H1 (cell line): ENCODE results near the gene TXNDC11. TPM values are rescaled to one million over a fixed set of nuclear protein-coding genes. Genes with fewer than 3 reads are reported as not detected.

ENCODE experiments used
- CTCF ChIA-PET: fragments of 300-600 bp; sonication (Branson Sonifier 250); formaldehyde crosslinking; loops from one replicate; lab custom pipeline; 2021; ENCODE audit not compliant: partially characterized antibody; lab: Charles Lee
- POLR2A ChIA-PET: fragments of 300-600 bp; sonication (Branson Sonifier 250); formaldehyde crosslinking; loops from one replicate; lab custom pipeline; 2021; ENCODE audit warnings: inconsistent platforms; ENCODE audit not compliant: partially characterized antibody; lab: Charles Lee
- DNase-seq, 2 experiments: peaks; one replicate each; pipeline versions ENCODE4 v3.0.0 to v3.0.0-alpha.2; 2010 to 2022; ENCODE audit warnings: low spot score in 2 of 2, low read depth in 1 of 2, mixed read lengths in 1 of 2
- FAIRE-seq: peaks from 2 replicates; lab custom pipeline; 2011; peaks lifted over from hg19 to GRCh38; lab: Jason Lieb, UNC
- H2AFZ ChIP-seq: 2 replicates; pipeline ENCODE4 v1.8.1; 2012; ENCODE audit warnings: low read length, inconsistent platforms
- H2AK5ac ChIP-seq: 2 replicates; pipeline ENCODE4 v1.6.1; 2013; ENCODE audit warnings: low read depth, low read length
- H2BK120ac ChIP-seq: replicated peaks from 2 replicates; pipeline ENCODE3; 2013; ENCODE audit warnings: low read depth, low read length, inconsistent platforms
- H2BK12ac ChIP-seq: 2 replicates; pipeline ENCODE4 v1.6.1; 2013; ENCODE audit warnings: low read depth, low read length
- H2BK15ac ChIP-seq: 2 replicates; pipeline ENCODE4 v1.6.1; 2013; ENCODE audit warnings: low read length
- H2BK20ac ChIP-seq: 2 replicates; pipeline ENCODE4 v1.6.1; 2013; ENCODE audit warnings: low read length
- H2BK5ac ChIP-seq: 2 replicates; pipeline ENCODE4 v1.6.1; 2013; ENCODE audit warnings: low read depth, low read length
- H3K14ac ChIP-seq: 2 replicates; pipeline ENCODE4 v1.6.1; 2013; ENCODE audit warnings: inconsistent platforms; ENCODE audit not compliant: insufficient read length
- H3K18ac ChIP-seq: 2 replicates; pipeline ENCODE4 v1.6.1; 2013; ENCODE audit warnings: low read length; ENCODE audit errors: extremely low read depth
- H3K23ac ChIP-seq: 2 replicates; pipeline ENCODE4 v1.6.1; 2013; ENCODE audit warnings: inconsistent platforms; ENCODE audit not compliant: insufficient read length
- H3K23me2 ChIP-seq: 2 replicates; pipeline ENCODE4 v1.6.1; 2013; ENCODE audit warnings: low read depth, low read length
- H3K27ac ChIP-seq: 2 replicates; pipeline ENCODE4 v1.6.1; 2011; ENCODE audit warnings: low read depth, low read length, inconsistent platforms
- H3K27me3 ChIP-seq, 4 experiments: replicated peaks in 1 of 4; 1 replicate in 1 of 4; 2 replicates in 3 of 4; pipeline versions ENCODE4 v1.6.1 to v1.8.1; 2011 to 2013; ENCODE audit warnings: low read length in 3 of 4, mild to moderate bottlenecking in 3 of 4, inconsistent platforms in 2 of 4, mixed read lengths in 2 of 4, moderate library complexity in 1 of 4; ENCODE audit not compliant: control insufficient read depth in 3 of 4, insufficient read depth in 3 of 4; ENCODE audit errors: extremely low read depth in 1 of 4
- H3K36me3 ChIP-seq, 4 experiments: 2 replicates each; pipeline versions ENCODE4 v1.6.1 to v1.8.1; 2011 to 2013; ENCODE audit warnings: mild to moderate bottlenecking in 4 of 4, low read length in 3 of 4, moderate library complexity in 2 of 4, control low read depth in 1 of 4, inconsistent platforms in 1 of 4; ENCODE audit not compliant: insufficient read depth in 4 of 4, control insufficient read depth in 2 of 4
- H3K4ac ChIP-seq: replicated peaks from 2 replicates; pipeline ENCODE3; 2013; ENCODE audit warnings: low read length, low read depth, mixed read lengths, inconsistent platforms; ENCODE audit not compliant: insufficient read length
- H3K4me1 ChIP-seq, 4 experiments: replicated peaks in 1 of 4; 1 replicate in 1 of 4; 2 replicates in 3 of 4; pipeline versions ENCODE4 v1.6.1 to v1.8.1; 2011 to 2013; ENCODE audit warnings: low read length in 3 of 4, inconsistent platforms in 2 of 4, mixed read lengths in 1 of 4; ENCODE audit not compliant: insufficient read depth in 4 of 4, control insufficient read depth in 3 of 4
- H3K4me2 ChIP-seq, 2 experiments: 2 replicates each; pipeline versions ENCODE4 v1.6.1 to v1.8.1; 2011 to 2013; ENCODE audit warnings: low read depth in 2 of 2, low read length in 2 of 2, control low read depth in 1 of 2, inconsistent platforms in 1 of 2, mild to moderate bottlenecking in 1 of 2; ENCODE audit not compliant: insufficient read depth in 1 of 2
- H3K4me3 ChIP-seq, 4 experiments: fragments of 200-600, 300-600 bp in 1 of 4; sonication (generic), shearing (Covaris generic), sonication (Bioruptor Twin) in 1 of 4; 2 replicates each; pipeline versions ENCODE4 v1.5.1 to v1.8.1; 2011 to 2016; ENCODE audit warnings: low read length in 4 of 4, low read depth in 3 of 4, control low read depth in 2 of 4, inconsistent platforms in 2 of 4, mild to moderate bottlenecking in 2 of 4, mixed read lengths in 1 of 4, moderate library complexity in 1 of 4; ENCODE audit not compliant: insufficient read depth in 2 of 4; ENCODE audit errors: extremely low read depth in 1 of 4
- H3K56ac ChIP-seq: replicated peaks from 2 replicates; pipeline ENCODE3; 2013; ENCODE audit warnings: low read depth, mild to moderate bottlenecking, mixed read lengths, low read length, inconsistent platforms; ENCODE audit not compliant: insufficient read length
- H3K79me1 ChIP-seq: 2 replicates; pipeline ENCODE4 v1.6.1; 2013; ENCODE audit warnings: low read depth, low read length, control low read depth
- H3K79me2 ChIP-seq, 2 experiments: 2 replicates each; pipeline versions ENCODE4 v1.6.1 to v1.8.1; 2012 to 2013; ENCODE audit warnings: low read length in 2 of 2, mild to moderate bottlenecking in 2 of 2, inconsistent platforms in 1 of 2; ENCODE audit not compliant: insufficient read depth in 2 of 2, control insufficient read depth in 1 of 2
- H3K9ac ChIP-seq, 4 experiments: replicated peaks in 1 of 4; 1 replicate in 1 of 4; 2 replicates in 3 of 4; pipeline versions ENCODE4 v1.6.1 to v1.8.1; 2011 to 2013; ENCODE audit warnings: low read depth in 3 of 4, low read length in 3 of 4, control low read depth in 2 of 4, mild to moderate bottlenecking in 2 of 4, moderate library complexity in 2 of 4, inconsistent platforms in 1 of 4; ENCODE audit errors: extremely low read depth in 1 of 4
- H3K9me3 ChIP-seq, 2 experiments: 2 replicates each; pipeline versions ENCODE4 v1.6.1 to v1.8.1; 2012 to 2013; ENCODE audit warnings: mild to moderate bottlenecking in 2 of 2, moderate library complexity in 2 of 2, control low read depth in 1 of 2, inconsistent platforms in 1 of 2, low read depth in 1 of 2, low read length in 1 of 2, mixed read lengths in 1 of 2; ENCODE audit not compliant: insufficient read depth in 2 of 2
- H4K20me1 ChIP-seq, 2 experiments: replicated peaks in 1 of 2; 2 replicates each; pipeline versions ENCODE3 to v1.8.1; 2011 to 2013; ENCODE audit warnings: inconsistent platforms in 2 of 2, low read length in 2 of 2, mild to moderate bottlenecking in 1 of 2; ENCODE audit not compliant: insufficient read depth in 2 of 2, control insufficient read depth in 1 of 2
- H4K5ac ChIP-seq: 2 replicates; pipeline ENCODE4 v1.6.1; 2013; ENCODE audit warnings: low read length, low read depth, mixed read lengths, inconsistent platforms; ENCODE audit not compliant: insufficient read length
- H4K8ac ChIP-seq: 2 replicates; pipeline ENCODE4 v1.8.0; 2013; ENCODE audit warnings: mild to moderate bottlenecking, moderate library complexity, low read length, inconsistent platforms; ENCODE audit not compliant: insufficient read depth; ENCODE audit errors: extremely low read depth
- H4K91ac ChIP-seq: replicated peaks from 2 replicates; pipeline ENCODE3; 2013; ENCODE audit warnings: low read length, mixed read lengths, inconsistent platforms; ENCODE audit not compliant: insufficient read length
- CTBP2 ChIP-seq: IDR thresholded peaks from 2 replicates; pipeline ENCODE4 v1.7.0; 2011; ENCODE audit warnings: borderline replicate concordance, mild to moderate bottlenecking, moderate library complexity, mixed read lengths, low read length; ENCODE audit not compliant: insufficient read depth, insufficient read length
- POLR2A ChIP-seq, 2 experiments: IDR thresholded peaks; 1 replicate in 1 of 2; 2 replicates in 1 of 2; pipeline ENCODE4 v1.6.1; 2011; ENCODE audit warnings: low read depth in 2 of 2, low read length in 2 of 2, mild to moderate bottlenecking in 2 of 2; ENCODE audit errors: control extremely low read depth in 1 of 2
- POU5F1 ChIP-seq: IDR thresholded peaks from 2 replicates; pipeline ENCODE4 v1.6.1; 2011; ENCODE audit warnings: low read depth, mild to moderate bottlenecking, low read length, moderate library complexity
- RBBP5 ChIP-seq: IDR thresholded peaks from 2 replicates; pipeline ENCODE4 v1.7.1; 2012; ENCODE audit warnings: low read depth, mild to moderate bottlenecking, inconsistent platforms, low read length, moderate library complexity, borderline replicate concordance
- SAP30 ChIP-seq: fragments of 300-600 bp; sonication (generic); IDR thresholded peaks from 2 replicates; pipeline ENCODE4 v1.7.1; 2012; ENCODE audit warnings: low read length, moderate library complexity, mild to moderate bottlenecking, inconsistent platforms; ENCODE audit not compliant: insufficient read depth, insufficient replicate concordance
- WGBS, 2 experiments: shearing (Covaris generic) in 1 of 2; methylation state at CpG; one replicate each; pipeline versions ENCODE4 v1.1.6 to v1.1.7; 2013 to 2015; ENCODE audit warnings: low lambda C conversion rate in 2 of 2, mixed read lengths in 2 of 2, inconsistent platforms in 1 of 2, low coverage in 1 of 2, missing lambda C conversion rate in 1 of 2; ENCODE audit not compliant: insufficient replicate concordance in 2 of 2, insufficient coverage in 1 of 2, insufficient read length in 1 of 2; ENCODE audit errors: extremely low coverage in 1 of 2, missing lambda C conversion rate in 1 of 2; 5-methylcytosine and 5-hydroxymethylcytosine counted together
- polyA plus RNA-seq, 7 experiments: library from polyadenylated mRNA; depleted of rRNA in 3 of 7; stranded (reverse) in 5 of 7; unstranded in 2 of 7; fragments of >200 nt in 5 of 7; fragments of 200-250 nt in 2 of 7; gene quantifications; 1 replicate in 5 of 7; 2 replicates in 1 of 7; 4 replicates in 1 of 7; pipeline versions ENCODE4 v1.2.1 to v1.2.3, GENCODE V29; 2011 to 2013; ENCODE audit warnings: missing spikeins in 2 of 7, mixed read lengths in 2 of 7
- total RNA-seq: library from RNA; stranded (reverse); fragmentation: NEBNext Ultra II Directional; extraction: Animal tissue kit (Norgen Biotek cat#: 25700); gene quantifications from 2 replicates; pipeline ENCODE4 v1.2.1, GENCODE V29; 2021

Gene TXNDC11
- total and polyA plus RNA-seq, 2 of the 8 experiments (the other 6 are each of a cell fraction or from before 2014, with no cell fraction given) = 13.5 to 13.8 TPM

GRCh38 chr16:11682655-11683096 is 60.0 kb downstream of the TXNDC11 start:
- TF ChIP-seq POU5F1 (no peak), POLR2A (IDR thresholded peaks at IDR 0.05; ENCODE audit: control extremely low read depth in 1 of 2, low read depth in 2 of 2, low read length in 2 of 2) (no peak), RBBP5 (no peak), CTBP2 (no peak), SAP30 (no peak)
- DNase-seq (no peak), FAIRE-seq (no peak)
- H2AK5ac ChIP-seq = no peak overlapping the region
- no peak overlapping the region for H2AFZ ChIP-seq
- CTCF ChIA-PET = interaction anchor here (0.6 to 1.1 kb wide), 3 partner anchors 16 to 43 kb away, joined by 3 to 4 read pairs (median 4); no protein-coding TSS in a partner anchor
- no peak overlapping the region for H3K4me3 ChIP-seq
- no peak overlapping the region for H3K23ac ChIP-seq
- H3K27ac ChIP-seq = no peak overlapping the region
- H3K14ac ChIP-seq = no peak overlapping the region
- H4K20me1 ChIP-seq = peaks cover 0 to 11% of the 10 kb centered on the region in 2 experiments
- no peak overlapping the region for H3K4ac ChIP-seq
- no peak overlapping the region for H3K9ac ChIP-seq
- no peak overlapping the region for H3K4me2 ChIP-seq
- no peaks in the 10 kb centered on the region for H3K9me3 ChIP-seq
- H3K18ac ChIP-seq = no peak overlapping the region
- H4K8ac ChIP-seq = no peak overlapping the region
- H2BK15ac ChIP-seq = no peak overlapping the region
- H2BK12ac ChIP-seq = no peak overlapping the region
- no peaks in the 10 kb centered on the region for H3K23me2 ChIP-seq
- no peak overlapping the region for H4K5ac ChIP-seq
- H2BK5ac ChIP-seq = no peak overlapping the region
- POLR2A ChIA-PET = interaction anchor here (0.6 to 2.6 kb wide), 3 partner anchors 11 to 369 kb away, joined by 3 to 6 read pairs (median 4); no protein-coding TSS in a partner anchor
- H3K4me1 ChIP-seq = peaks cover 0 to 2% (median 0%) of the 10 kb centered on the region in 4 experiments; a peak in 2 of 7 replicates
- H3K56ac ChIP-seq = no peak overlapping the region
- no peak overlapping the region for H2BK120ac ChIP-seq
- no peak overlapping the region for H4K91ac ChIP-seq
- no peaks in the 10 kb centered on the region for H3K27me3 ChIP-seq
- no peaks in the 10 kb centered on the region for H3K79me2 ChIP-seq
- no peak overlapping the region for H2BK20ac ChIP-seq
- peaks cover 3 to 21% (median 12%) of the 10 kb centered on the region in 4 experiments; a peak in 5 of 8 replicates for H3K36me3 ChIP-seq
- peaks cover 7% of the 10 kb centered on the region for H3K79me1 ChIP-seq
- WGBS, 2 experiments = 91% methylated on average over 5 of the region's 5 CpGs; no CpG with 5 or more reads in 1 of the 2 experiments
